SK-N-MC (cell line): ENCODE data around the gene PRKRA.

ENCODE experiments used
- EZH2 ChIP-seq: fragments of 200-600 bp; sonication (generic); IDR thresholded peaks from one replicate; pipeline ENCODE4 v1.6.1; 2017; ENCODE audit warnings: antibody characterized with exemption
- POLR2AphosphoS5 ChIP-seq: IDR thresholded peaks from 2 replicates; pipeline ENCODE4 v1.6.1; 2012; ENCODE audit warnings: mild to moderate bottlenecking, low read depth, low read length, borderline replicate concordance

DNA sequence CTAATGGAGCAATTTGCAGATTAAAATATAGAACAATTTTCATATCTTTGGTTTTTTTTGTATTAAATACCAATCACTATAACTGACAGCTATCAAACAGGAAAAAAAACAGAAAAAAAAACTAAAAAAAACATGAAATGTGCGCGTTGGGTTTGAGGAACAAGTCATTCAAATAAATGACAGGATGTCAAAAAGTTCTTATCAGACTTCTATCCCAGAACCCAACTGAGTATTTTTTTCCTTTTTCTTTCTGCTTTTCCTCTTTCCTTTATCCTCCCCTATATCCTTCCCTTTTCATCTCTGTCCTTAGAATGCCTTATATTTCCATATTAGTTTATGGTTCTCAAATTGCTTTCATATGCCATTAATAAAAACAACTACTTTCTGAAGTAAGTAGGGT lies 14.3 kb downstream of the PRKRA start:
- no peak for TF ChIP-seq EZH2
- TF ChIP-seq POLR2AphosphoS5 = no peak
